ENCODE data around the gene FAM162A.

Gene FAM162A

GRCh38 chr3:122353893-122354401 is 30.0 kb upstream of the FAM162A start (continued):
- TF ChIP-seq ZNF501 (tag by site-specific recombination; IDR thresholded peaks at IDR 0.05) (no peak), ZFP3 (tag by site-specific recombination; IDR thresholded peaks at IDR 0.05; ENCODE audit: low read depth) (no peak), ZNF639 (tag by site-specific recombination; IDR thresholded peaks at IDR 0.05) (no peak)

- ChIA-PET POLR2A (no interaction called here), CTCF (interaction anchor here (2.3 kb wide), 1 partner anchor 254 kb away, joined by 15 read pairs; no protein-coding TSS in a partner anchor)
- Histone ChIP-seq H3K4me3 (ENCODE audit: low read depth, low read length) (no peak overlapping the region), H3K9me3 (ENCODE audit: control insufficient read depth, insufficient read depth, low read depth, low read length) (no peaks in the 10 kb centered on the region), H3K4me1 (ENCODE audit: control insufficient read depth, insufficient read depth, low read length) (no peaks in the 10 kb centered on the region), H3K27ac (ENCODE audit: extremely low read depth, low read depth, low read length) (no peak overlapping the region), H3K36me3 (ENCODE audit: control insufficient read depth in 2 of 2, insufficient read depth in 1 of 2, low read length in 2 of 2) (peaks cover 0 to 13% of the 10 kb centered on the region in 2 experiments; a peak in 2 of 3 replicates)
- TF ChIP-seq ZNF423 (tag by site-specific recombination; IDR thresholded peaks at IDR 0.05) (no peak), ZNF510 (tag by site-specific recombination; IDR thresholded peaks at IDR 0.05; ENCODE audit: insufficient replicate concordance) (no peak), HOXC10 (CRISPR knock-in tag; IDR thresholded peaks at IDR 0.05) (no peak), GLI4 (tag by site-specific recombination; IDR thresholded peaks at IDR 0.05) (no peak), ZBTB21 (tag by site-specific recombination; IDR thresholded peaks at IDR 0.05) (no peak), ZNF843 (tag by site-specific recombination; IDR thresholded peaks at IDR 0.05) (no peak), ZNF571 (tag by site-specific recombination; IDR thresholded peaks at IDR 0.05) (no peak), ZNF394 (tag by site-specific recombination; IDR thresholded peaks at IDR 0.05; ENCODE audit: borderline replicate concordance) (no peak), ZNF621 (tag by site-specific recombination; IDR thresholded peaks at IDR 0.05) (no peak), ZBTB10 (tag by site-specific recombination; IDR thresholded peaks at IDR 0.05) (no peak), ZBTB1 (tag by site-specific recombination; IDR thresholded peaks at IDR 0.05) (no peak), ZFP41 (tag by site-specific recombination; IDR thresholded peaks at IDR 0.05; ENCODE audit: borderline replicate concordance) (no peak), ZNF76 (tag by site-specific recombination; IDR thresholded peaks at IDR 0.05; ENCODE audit: borderline replicate concordance, low read depth) (no peak), ZNF660 (tag by site-specific recombination; IDR thresholded peaks at IDR 0.05) (no peak), ZBTB49 (tag by site-specific recombination; IDR thresholded peaks at IDR 0.05; ENCODE audit: low read depth) (no peak), ZNF707 (tag by site-specific recombination; IDR thresholded peaks at IDR 0.05) (no peak), ZNF670 (tag by site-specific recombination; IDR thresholded peaks at IDR 0.05; ENCODE audit: low read depth) (no peak), ZNF23 (tag by site-specific recombination; IDR thresholded peaks at IDR 0.05; ENCODE audit: borderline replicate concordance) (no peak), ZNF114 (tag by site-specific recombination; IDR thresholded peaks at IDR 0.05) (no peak), TCF7L2 (IDR thresholded peaks at IDR 0.05; ENCODE audit: borderline replicate concordance, low read depth, low read length) (no peak)
Measured at GRCh38 chr3:122355612-122356011, 28.4 kb upstream of the FAM162A start.
